Central memory CD8-positive, alpha-beta T cell (primary cell): Measurements from ENCODE around the gene NDUFV2.

Experiments
- ATAC-seq: fragments of 150-1000 bp; cut with Tn5 transposase; replicated peaks from 2 replicates; pipeline ENCODE4 v1.10.0; 2022; ENCODE audit warnings: mild to moderate bottlenecking, moderate FRiP score, moderate number of reproducible peaks; ENCODE audit not compliant: poor library complexity, severe bottlenecking; ENCODE audit errors: extremely low read depth
- DNase-seq, 2 donors: peaks; one replicate each; pipeline ENCODE4 v3.0.0; 2021; ENCODE audit warnings: low spot score in 2 of 2
- H3K27ac Mint-ChIP-seq: one replicate; pipeline ENCODE4 v1.8.0; 2022; ENCODE audit warnings: low read depth, mild to moderate bottlenecking, moderate library complexity, mixed read lengths
- H3K27me3 Mint-ChIP-seq: one replicate; pipeline ENCODE4 v1.8.0; 2022; ENCODE audit warnings: mixed read lengths
- H3K36me3 Mint-ChIP-seq: one replicate; pipeline ENCODE4 v1.8.0; 2022; ENCODE audit warnings: mild to moderate bottlenecking, moderate library complexity, mixed read lengths; ENCODE audit not compliant: insufficient read depth
- H3K4me1 Mint-ChIP-seq: one replicate; pipeline ENCODE4 v1.8.0; 2022; ENCODE audit warnings: mixed read lengths
- H3K4me3 Mint-ChIP-seq: one replicate; pipeline ENCODE4 v1.8.0; 2022; ENCODE audit warnings: mild to moderate bottlenecking, moderate library complexity, mixed read lengths
- H3K9me3 Mint-ChIP-seq: one replicate; pipeline ENCODE4 v1.8.0; 2022; ENCODE audit warnings: mixed read lengths

NDUFV2 gene

GRCh38 chr18:9094307-9095226, 7.9 kb upstream of the NDUFV2 start:
- Mint-ChIP-seq H3K9me3 (no peaks in the 10 kb centered on the region), H3K4me3 (peak overlapping the region; percentile 25), H3K27ac (peak overlapping the region; percentile 67), H3K27me3 (no peaks in the 10 kb centered on the region), H3K36me3 (peaks cover 3% of the 10 kb centered on the region), H3K4me1 (peaks cover 24% of the 10 kb centered on the region)
- DNase-seq (no peak), ATAC-seq (no peak)

GRCh38 chr18:9095297-9096006, 7.0 kb upstream of the NDUFV2 start:
- Mint-ChIP-seq H3K4me1 (peaks cover 26% of the 10 kb centered on the region), H3K9me3 (no peaks in the 10 kb centered on the region), H3K27me3 (no peaks in the 10 kb centered on the region), H3K27ac (peak overlapping the region; percentile 67), H3K36me3 (peaks cover 3% of the 10 kb centered on the region), H3K4me3 (peak overlapping the region; percentile 25)
- ATAC-seq (peak; percentile 71), DNase-seq (peak in 1 of 2 donors; percentile 24)

- Mint-ChIP-seq H3K9me3 (no peaks in the 10 kb centered on the region), H3K4me1 (peaks cover 29% of the 10 kb centered on the region), H3K27ac (peak overlapping the region; percentile 67), H3K36me3 (peaks cover 3% of the 10 kb centered on the region), H3K27me3 (no peaks in the 10 kb centered on the region), H3K4me3 (peak overlapping the region; percentile 25)
- ATAC-seq: no peak
- no peak for DNase-seq
Measured at GRCh38 chr18:9096007-9096371, 6.5 kb upstream of the NDUFV2 start.

GRCh38 chr18:9096685-9097084, 5.8 kb upstream of the NDUFV2 start:
- H3K27ac Mint-ChIP-seq: no peak overlapping the region
- ATAC-seq: no peak
- no peaks in the 10 kb centered on the region for H3K27me3 Mint-ChIP-seq
- H3K4me1 Mint-ChIP-seq: peaks cover 34% of the 10 kb centered on the region
- peaks cover 4% of the 10 kb centered on the region for H3K36me3 Mint-ChIP-seq
- H3K4me3 Mint-ChIP-seq: no peak overlapping the region
- H3K9me3 Mint-ChIP-seq: no peaks in the 10 kb centered on the region
- DNase-seq: no peak

GRCh38 chr18:9097349-9097748, 5.2 kb upstream of the NDUFV2 start:
- no peak overlapping the region for H3K27ac Mint-ChIP-seq

GRCh38 chr18:9100796-9101195, 1.7 kb upstream of the NDUFV2 start:
- ATAC-seq: no peak
- no peak for DNase-seq
- no peak overlapping the region for H3K27ac Mint-ChIP-seq
- H3K4me3 Mint-ChIP-seq: no peak overlapping the region
- H3K9me3 Mint-ChIP-seq: no peaks in the 10 kb centered on the region
- peaks cover 53% of the 10 kb centered on the region for H3K4me1 Mint-ChIP-seq
- peaks cover 7% of the 10 kb centered on the region for H3K36me3 Mint-ChIP-seq
- no peaks in the 10 kb centered on the region for H3K27me3 Mint-ChIP-seq

More at GRCh38 chr18:9097349-9097748, 5.2 kb upstream of the NDUFV2 start:
- Mint-ChIP-seq H3K4me1 (peaks cover 40% of the 10 kb centered on the region), H3K9me3 (no peaks in the 10 kb centered on the region), H3K36me3 (peaks cover 8% of the 10 kb centered on the region), H3K4me3 (no peak overlapping the region), H3K27me3 (no peaks in the 10 kb centered on the region)
- DNase-seq: no peak
- no peak for ATAC-seq

- Mint-ChIP-seq H3K27ac (peak overlapping the region; percentile 90), H3K27me3 (no peaks in the 10 kb centered on the region), H3K4me3 (peak overlapping the region; percentile 82), H3K4me1 (peaks cover 62% of the 10 kb centered on the region), H3K9me3 (no peaks in the 10 kb centered on the region), H3K36me3 (peaks cover 7% of the 10 kb centered on the region)
- ATAC-seq: peak; percentile 59
- no peak for DNase-seq
Measured at GRCh38 chr18:9101730-9102507, 580 bp upstream of the NDUFV2 start.

GRCh38 chr18:9103376-9103873, 926 bp downstream of the NDUFV2 start:
- Mint-ChIP-seq H3K27me3 (no peaks in the 10 kb centered on the region), H3K4me1 (peaks cover 66% of the 10 kb centered on the region), H3K4me3 (peak overlapping the region; percentile 82), H3K27ac (peak overlapping the region; percentile 90), H3K9me3 (no peaks in the 10 kb centered on the region), H3K36me3 (peaks cover 7% of the 10 kb centered on the region)
- ATAC-seq: no peak
- DNase-seq: no peak

GRCh38 chr18:9104244-9104901, 1.9 kb downstream of the NDUFV2 start:
- ATAC-seq (no peak), DNase-seq (no peak)
- Mint-ChIP-seq H3K27ac (peak overlapping the region; percentile 90), H3K4me1 (peaks cover 72% of the 10 kb centered on the region), H3K9me3 (no peaks in the 10 kb centered on the region), H3K36me3 (peaks cover 9% of the 10 kb centered on the region), H3K27me3 (no peaks in the 10 kb centered on the region), H3K4me3 (peak overlapping the region; percentile 82)

GRCh38 chr18:9105420-9105819, 2.9 kb downstream of the NDUFV2 start:
- peaks cover 73% of the 10 kb centered on the region for H3K4me1 Mint-ChIP-seq
- peaks cover 9% of the 10 kb centered on the region for H3K36me3 Mint-ChIP-seq
- H3K4me3 Mint-ChIP-seq: peak overlapping the region; percentile 82
- H3K27me3 Mint-ChIP-seq: no peaks in the 10 kb centered on the region
- no peak for ATAC-seq
- DNase-seq: no peak
- peak overlapping the region; percentile 90 for H3K27ac Mint-ChIP-seq
- H3K9me3 Mint-ChIP-seq: no peaks in the 10 kb centered on the region

- Mint-ChIP-seq H3K9me3 (no peaks in the 10 kb centered on the region), H3K36me3 (peaks cover 9% of the 10 kb centered on the region), H3K27ac (peak overlapping the region; percentile 90), H3K4me1 (peaks cover 70% of the 10 kb centered on the region), H3K27me3 (no peaks in the 10 kb centered on the region), H3K4me3 (peak overlapping the region; percentile 82)
- ATAC-seq: no peak
- no peak for DNase-seq
Measured at GRCh38 chr18:9106094-9106493, 3.6 kb downstream of the NDUFV2 start.
